Lung (tissue), 12 donors: Measurements from ENCODE around the gene PTPRG. TPM values are rescaled to one million over a fixed set of nuclear protein-coding genes. Genes with fewer than 3 reads are reported as not detected.
A peak's percentile ranks its signal among the peaks of the same experiment; 100 is the strongest.

Experiments used
- ATAC-seq: fragments of 200-7000 bp; cut with Tn5 transposase; one replicate; pipeline ENCODE4 v1.9.1; 2020; ENCODE audit warnings: moderate number of reproducible peaks; ENCODE audit not compliant: insufficient read depth, low FRiP score
- DNase-seq, 3 donors: peaks; one replicate each; pipeline ENCODE4 v3.0.0-alpha.2; 2013 to 2017
- H3K27ac ChIP-seq, 2 donors: one replicate each; pipeline ENCODE4 v1.5.1; 2013; ENCODE audit warnings: mild to moderate bottlenecking in 2 of 2, moderate library complexity in 2 of 2, control low read depth in 1 of 2, inconsistent platforms in 1 of 2, low read depth in 1 of 2, low read length in 1 of 2
- H3K27me3 ChIP-seq, 3 donors: one replicate each; pipeline ENCODE4 v1.5.1; 2013; ENCODE audit warnings: low read length in 2 of 3; ENCODE audit not compliant: control insufficient read depth in 3 of 3, insufficient read depth in 3 of 3
- H3K36me3 ChIP-seq, 4 donors: one replicate each; pipeline ENCODE4 v1.5.1; 2013; ENCODE audit warnings: low read length in 4 of 4, mild to moderate bottlenecking in 1 of 4, moderate library complexity in 1 of 4; ENCODE audit not compliant: control insufficient read depth in 4 of 4, insufficient read depth in 4 of 4
- H3K4me1 ChIP-seq, 5 donors: one replicate each; pipeline ENCODE4 v1.5.1; 2013; ENCODE audit warnings: low read length in 5 of 5, mild to moderate bottlenecking in 2 of 5, moderate library complexity in 1 of 5; ENCODE audit not compliant: control insufficient read depth in 5 of 5, insufficient read depth in 5 of 5
- H3K4me3 ChIP-seq: one replicate; pipeline ENCODE4 v1.5.1; 2013; ENCODE audit warnings: mild to moderate bottlenecking, control low read depth, moderate library complexity
- H3K9ac ChIP-seq, 2 donors: one replicate each; pipeline ENCODE4 v1.5.1; 2013; ENCODE audit warnings: low read length in 2 of 2, control low read depth in 1 of 2; ENCODE audit not compliant: insufficient read depth in 1 of 2
- H3K9me3 ChIP-seq, 4 donors: one replicate each; pipeline ENCODE4 v1.5.1; 2013; ENCODE audit warnings: low read length in 3 of 4, mild to moderate bottlenecking in 1 of 4, moderate library complexity in 1 of 4; ENCODE audit not compliant: control insufficient read depth in 4 of 4, insufficient read depth in 3 of 4
- WGBS, 2 donors: extraction: QIAGEN DNeasy Blood & Tissue Kit; methylation state at CpG; one replicate each; pipeline ENCODE4 v1.1.7; 2013; 5-methylcytosine and 5-hydroxymethylcytosine counted together
- polyA plus RNA-seq, 2 donors: library from polyadenylated mRNA; stranded (reverse); fragments of 200-250 nt; gene quantifications; one replicate each; pipeline ENCODE4 v1.2.1, GENCODE V29; 2013
- total RNA-seq, 2 donors: library from RNA; depleted of rRNA in 1 of 2; stranded (reverse); fragments of >200 nt in 1 of 2; gene quantifications; one replicate each; pipeline ENCODE4 v1.2.1, GENCODE V29; 2014 to 2021
- TF ChIP-seq, protein P1 (sequence below): IDR thresholded peaks from 2 replicates; pipeline ENCODE4 v1.5.1; 2012; ENCODE audit warnings: mild to moderate bottlenecking; ENCODE audit errors: control extremely low read depth, extremely low read depth
- donor health status: control.
- donor health status: control.
- donor health status: Bipolar disorder and iron deficiency.
- donor health status: healthy.
- donor health status: DM: yes; HTN: yes; CAD: no.

Gene PTPRG
- total and polyA plus RNA-seq, 4 donors: 8.5 to 131 (median 75.9) TPM

DNA sequence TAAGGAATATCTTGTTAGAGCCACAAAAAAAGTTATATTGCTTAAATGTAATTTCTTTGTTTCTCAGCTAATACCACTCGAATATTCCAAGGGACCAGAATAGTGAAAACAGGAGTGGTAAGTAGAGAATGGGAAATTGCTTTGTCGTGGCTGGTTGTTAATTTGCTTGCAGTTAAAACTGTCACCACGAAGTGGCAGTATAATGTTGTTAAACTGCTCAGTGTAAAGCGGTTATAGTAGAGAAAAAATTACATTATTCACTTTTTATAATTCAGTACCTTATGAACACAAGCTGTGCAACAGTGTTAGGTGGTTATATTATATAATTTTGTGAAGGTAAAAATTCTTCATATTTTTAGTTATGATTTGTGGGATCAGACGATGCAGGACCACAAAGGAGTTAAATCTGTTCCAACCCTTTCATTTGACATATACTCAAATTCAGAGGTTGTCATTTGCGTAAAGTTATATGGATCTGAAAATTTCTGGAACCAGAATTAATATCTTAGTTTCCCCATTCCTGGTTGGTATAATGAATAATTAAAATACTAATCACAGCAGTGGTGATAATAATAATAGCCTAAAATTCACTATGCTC, 640.2 kb downstream of the PTPRG start:
- TF ChIP-seq, protein P1, sequence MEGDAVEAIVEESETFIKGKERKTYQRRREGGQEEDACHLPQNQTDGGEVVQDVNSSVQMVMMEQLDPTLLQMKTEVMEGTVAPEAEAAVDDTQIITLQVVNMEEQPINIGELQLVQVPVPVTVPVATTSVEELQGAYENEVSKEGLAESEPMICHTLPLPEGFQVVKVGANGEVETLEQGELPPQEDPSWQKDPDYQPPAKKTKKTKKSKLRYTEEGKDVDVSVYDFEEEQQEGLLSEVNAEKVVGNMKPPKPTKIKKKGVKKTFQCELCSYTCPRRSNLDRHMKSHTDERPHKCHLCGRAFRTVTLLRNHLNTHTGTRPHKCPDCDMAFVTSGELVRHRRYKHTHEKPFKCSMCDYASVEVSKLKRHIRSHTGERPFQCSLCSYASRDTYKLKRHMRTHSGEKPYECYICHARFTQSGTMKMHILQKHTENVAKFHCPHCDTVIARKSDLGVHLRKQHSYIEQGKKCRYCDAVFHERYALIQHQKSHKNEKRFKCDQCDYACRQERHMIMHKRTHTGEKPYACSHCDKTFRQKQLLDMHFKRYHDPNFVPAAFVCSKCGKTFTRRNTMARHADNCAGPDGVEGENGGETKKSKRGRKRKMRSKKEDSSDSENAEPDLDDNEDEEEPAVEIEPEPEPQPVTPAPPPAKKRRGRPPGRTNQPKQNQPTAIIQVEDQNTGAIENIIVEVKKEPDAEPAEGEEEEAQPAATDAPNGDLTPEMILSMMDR: peak; percentile 24
- no peak for ATAC-seq
- Histone ChIP-seq H3K27me3 (no peaks in the 10 kb centered on the region), H3K27ac (no peak overlapping the region), H3K4me3 (no peak overlapping the region), H3K9ac (no peak overlapping the region), H3K4me1 (peaks cover 0 to under 1% (median 0%) of the 10 kb centered on the region in 5 donors), H3K36me3 (peaks cover 4 to 13% (median 5%) of the 10 kb centered on the region in 4 donors), H3K9me3 (no peaks in the 10 kb centered on the region)
- DNase-seq: peak in 2 of 3 donors; percentile 60 to 67
- WGBS, 2 donors: 49% methylated on average over 6 of the region's 6 CpGs

DNA sequence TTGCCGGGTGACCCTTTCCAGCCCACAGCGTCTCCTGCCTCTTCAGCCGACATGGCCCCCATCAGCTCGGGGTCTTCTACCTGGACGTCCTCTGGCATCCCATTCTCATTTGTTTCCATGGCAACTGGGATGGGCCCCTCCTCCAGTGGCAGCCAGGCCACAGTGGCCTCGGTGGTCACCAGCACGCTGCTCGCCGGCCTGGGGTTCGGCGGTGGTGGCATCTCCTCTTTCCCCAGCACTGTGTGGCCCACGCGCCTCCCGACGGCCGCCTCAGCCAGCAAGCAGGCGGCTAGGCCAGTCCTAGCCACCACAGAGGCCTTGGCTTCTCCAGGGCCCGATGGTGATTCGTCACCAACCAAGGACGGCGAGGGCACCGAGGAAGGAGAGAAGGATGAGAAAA, 641.8 kb downstream of the PTPRG start:
- H3K4me3 ChIP-seq: no peak overlapping the region
- H3K36me3 ChIP-seq: peaks cover 4 to 12% (median 5%) of the 10 kb centered on the region in 4 donors
- TF ChIP-seq, protein P1: no peak
- H3K9ac ChIP-seq: no peak overlapping the region
- H3K27me3 ChIP-seq: no peaks in the 10 kb centered on the region
- DNase-seq: no peak
- ATAC-seq: no peak
- H3K4me1 ChIP-seq: peaks cover 0 to 3% (median 0%) of the 10 kb centered on the region in 5 donors
- H3K9me3 ChIP-seq: no peaks in the 10 kb centered on the region
- WGBS, 2 donors: 93 to 96% methylated on average over 22 of the region's 22 CpGs
- no peak overlapping the region for H3K27ac ChIP-seq

DNA sequence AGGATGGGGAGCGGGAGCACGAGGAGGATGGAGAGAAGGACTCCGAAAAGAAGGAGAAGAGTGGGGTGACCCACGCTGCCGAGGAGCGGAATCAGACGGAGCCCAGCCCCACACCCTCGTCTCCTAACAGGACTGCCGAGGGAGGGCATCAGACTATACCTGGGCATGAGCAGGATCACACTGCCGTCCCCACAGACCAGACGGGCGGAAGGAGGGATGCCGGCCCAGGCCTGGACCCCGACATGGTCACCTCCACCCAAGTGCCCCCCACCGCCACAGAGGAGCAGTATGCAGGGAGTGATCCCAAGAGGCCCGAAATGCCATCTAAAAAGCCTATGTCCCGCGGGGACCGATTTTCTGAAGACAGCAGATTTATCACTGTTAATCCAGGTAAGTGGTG, 642.2 kb downstream of the PTPRG start:
- WGBS, 2 donors: 94 to 95% methylated on average over 19 of the region's 19 CpGs
- peaks cover 0 to 3% (median 0%) of the 10 kb centered on the region in 5 donors for H3K4me1 ChIP-seq
- TF ChIP-seq, protein P1: no peak
- H3K27ac ChIP-seq: no peak overlapping the region
- no peak overlapping the region for H3K4me3 ChIP-seq
- no peak overlapping the region for H3K9ac ChIP-seq
- ATAC-seq (no peak), DNase-seq (no peak)
- H3K36me3 ChIP-seq: peaks cover 4 to 12% (median 5%) of the 10 kb centered on the region in 4 donors
- H3K27me3 ChIP-seq: no peaks in the 10 kb centered on the region
- no peaks in the 10 kb centered on the region for H3K9me3 ChIP-seq

DNA sequence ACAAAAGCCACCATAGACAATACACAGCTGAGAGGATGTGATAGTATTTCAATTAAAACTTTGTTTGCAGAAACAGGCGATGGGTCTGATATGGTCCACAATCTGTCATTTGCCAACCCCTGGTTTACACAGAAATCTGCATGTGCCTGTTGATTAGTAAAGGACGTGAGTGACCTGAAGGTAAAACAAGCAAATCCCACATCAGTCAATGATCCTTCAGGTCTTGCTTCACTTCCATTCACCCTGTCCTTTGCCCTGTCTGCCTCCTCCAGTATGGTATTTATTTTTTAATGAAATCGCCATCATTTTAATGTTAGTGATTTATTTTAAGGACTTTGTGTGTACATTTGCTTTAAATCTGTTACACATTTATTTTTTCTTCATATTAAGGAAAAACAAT, 645.8 kb downstream of the PTPRG start:
- H3K27ac ChIP-seq: no peak overlapping the region
- no peaks in the 10 kb centered on the region for H3K9me3 ChIP-seq
- no peak for ATAC-seq
- DNase-seq: no peak
- H3K9ac ChIP-seq: no peak overlapping the region
- H3K4me1 ChIP-seq: peaks cover 0 to 3% (median 0%) of the 10 kb centered on the region in 5 donors
- no peaks in the 10 kb centered on the region for H3K27me3 ChIP-seq
- H3K36me3 ChIP-seq: peaks cover 4 to 11% (median 5%) of the 10 kb centered on the region in 4 donors
- 73 to 80% methylated on average over 3 of the region's 3 CpGs for WGBS, 2 donors
- H3K4me3 ChIP-seq: no peak overlapping the region
- TF ChIP-seq, protein P1: no peak
